KMS-11 (cell line): ENCODE data around the gene B4GALT2.

ENCODE experiments used
- H2AFZ ChIP-seq: fragments of 200-600 bp; sonication (generic); 2 replicates; pipeline ENCODE4 v1.6.1; 2016; ENCODE audit warnings: antibody characterized with exemption, mixed run types, low read depth
- H3K27ac ChIP-seq: fragments of 200-600 bp; sonication (generic); 2 replicates; pipeline ENCODE4 v1.6.1; 2016; ENCODE audit warnings: mild to moderate bottlenecking, mixed run types
- H3K27me3 ChIP-seq: fragments of 200-600 bp; sonication (generic); 2 replicates; pipeline ENCODE4 v1.6.1; 2017; ENCODE audit warnings: mild to moderate bottlenecking, low read depth, mixed run types, moderate library complexity; ENCODE audit not compliant: insufficient read depth
- H3K36me3 ChIP-seq: fragments of 200-600 bp; sonication (generic); 2 replicates; pipeline ENCODE4 v1.6.1; 2017; ENCODE audit warnings: mild to moderate bottlenecking, mixed run types; ENCODE audit not compliant: insufficient read depth
- H3K4me1 ChIP-seq: fragments of 200-600 bp; sonication (generic); 2 replicates; pipeline ENCODE4 v1.6.1; 2016; ENCODE audit warnings: mild to moderate bottlenecking, low read depth, mixed run types; ENCODE audit not compliant: poor library complexity, severe bottlenecking
- H3K4me2 ChIP-seq: fragments of 200-600 bp; sonication (generic); 2 replicates; pipeline ENCODE4 v1.7.0; 2016; ENCODE audit warnings: mild to moderate bottlenecking, mixed run types
- H3K4me3 ChIP-seq: fragments of 200-600 bp; sonication (generic); IDR thresholded peaks from 2 replicates; pipeline ENCODE4 v1.6.1; 2017; ENCODE audit warnings: low read depth, low read length, mixed read lengths; ENCODE audit not compliant: insufficient read depth
- H3K79me2 ChIP-seq: fragments of 200-600 bp; sonication (generic); 2 replicates; pipeline ENCODE4 v1.6.1; 2016; ENCODE audit warnings: low read depth, mixed run types; ENCODE audit not compliant: insufficient read depth
- H3K9ac ChIP-seq: fragments of 200-600 bp; sonication (generic); 2 replicates; pipeline ENCODE4 v1.6.1; 2016; ENCODE audit warnings: mild to moderate bottlenecking, mixed run types
- H4K20me1 ChIP-seq: fragments of 200-600 bp; sonication (generic); 2 replicates; pipeline ENCODE4 v1.6.1; 2016; ENCODE audit warnings: mild to moderate bottlenecking, mixed run types; ENCODE audit not compliant: insufficient read depth
- TF ChIP-seq, protein P1 (sequence below): fragments of 200-600 bp; sonication (generic); conservative IDR thresholded peaks from 2 replicates; pipeline ENCODE4 v1.6.1; 2017; ENCODE audit warnings: low read depth, mild to moderate bottlenecking, antibody characterized with exemption, low read length, moderate library complexity, mixed read lengths

Gene B4GALT2

DNA sequence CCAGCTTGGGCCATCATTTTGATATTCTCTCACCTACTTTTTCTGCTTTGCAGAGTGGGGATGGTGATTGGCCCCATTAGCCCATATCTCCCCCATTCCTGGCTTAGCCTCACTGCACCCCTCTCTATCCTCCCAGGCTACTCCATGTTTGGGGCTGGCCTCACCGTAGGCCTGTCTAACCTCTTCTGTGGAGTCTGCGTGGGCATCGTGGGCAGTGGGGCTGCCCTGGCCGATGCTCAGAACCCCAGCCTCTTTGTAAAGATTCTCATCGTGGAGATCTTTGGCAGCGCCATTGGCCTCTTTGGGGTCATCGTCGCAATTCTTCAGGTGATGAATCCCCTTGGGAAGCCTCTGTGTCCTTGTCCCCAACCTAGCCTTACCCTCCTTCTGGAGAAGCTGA lies 2.1 kb upstream of the B4GALT2 start:
- Histone ChIP-seq H3K4me3 (no peak overlapping the region), H3K4me2 (peak overlapping the region; percentile 97; the same call in 1 of the 2 replicates)

DNA sequence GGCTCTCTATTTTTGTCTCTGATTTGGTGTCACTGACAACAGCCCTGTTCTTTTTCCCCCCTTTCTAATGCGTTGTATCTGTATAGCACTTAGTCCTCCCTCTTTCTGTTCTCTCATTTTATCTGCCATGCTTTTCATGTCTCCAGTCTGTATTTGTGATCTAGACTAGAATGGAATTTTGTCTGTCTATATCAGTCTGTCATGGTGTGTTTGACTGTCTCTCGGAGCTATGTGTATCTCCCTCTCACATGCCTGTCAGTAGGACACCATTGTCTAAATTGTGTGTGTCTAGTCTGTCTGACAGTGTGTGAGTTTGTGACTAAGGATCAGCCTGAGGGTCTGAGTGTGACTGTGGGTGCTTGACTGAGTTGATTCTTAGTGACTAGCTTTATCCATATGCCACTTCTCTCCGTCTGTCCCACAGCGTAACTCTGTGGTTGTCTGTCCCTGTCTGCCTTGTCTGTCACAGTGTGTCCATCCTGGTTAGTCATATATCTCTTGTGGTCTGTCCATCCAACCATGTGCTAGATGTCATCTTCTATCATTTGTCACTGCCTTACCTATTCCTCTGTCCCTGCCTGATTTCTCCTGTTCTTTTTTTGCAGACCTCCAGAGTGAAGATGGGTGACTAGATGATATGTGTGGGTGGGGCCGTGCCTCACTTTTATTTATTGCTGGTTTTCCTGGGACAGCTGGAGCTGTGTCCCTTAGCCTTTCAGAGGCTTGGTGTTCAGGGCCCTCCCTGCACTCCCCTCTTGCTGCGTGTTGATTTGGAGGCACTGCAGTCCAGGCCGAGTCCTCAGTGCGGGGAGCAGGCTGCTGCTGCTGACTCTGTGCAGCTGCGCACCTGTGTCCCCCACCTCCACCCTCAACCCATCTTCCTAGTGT lies 1.4 kb upstream of the B4GALT2 start:
- Histone ChIP-seq H3K9ac (no peak overlapping the region), H4K20me1 (no peaks in the 10 kb centered on the region), H3K79me2 (peaks cover 44% of the 10 kb centered on the region), H3K27me3 (no peaks in the 10 kb centered on the region), H3K4me1 (peaks cover 43% of the 10 kb centered on the region), H3K27ac (no peak overlapping the region), H3K4me2 (peak overlapping the region; percentile 95; the same call in 1 of the 2 replicates), H3K36me3 (no peaks in the 10 kb centered on the region), H3K4me3 (no peak overlapping the region), H2AFZ (no peak overlapping the region)
- TF ChIP-seq, protein P1, sequence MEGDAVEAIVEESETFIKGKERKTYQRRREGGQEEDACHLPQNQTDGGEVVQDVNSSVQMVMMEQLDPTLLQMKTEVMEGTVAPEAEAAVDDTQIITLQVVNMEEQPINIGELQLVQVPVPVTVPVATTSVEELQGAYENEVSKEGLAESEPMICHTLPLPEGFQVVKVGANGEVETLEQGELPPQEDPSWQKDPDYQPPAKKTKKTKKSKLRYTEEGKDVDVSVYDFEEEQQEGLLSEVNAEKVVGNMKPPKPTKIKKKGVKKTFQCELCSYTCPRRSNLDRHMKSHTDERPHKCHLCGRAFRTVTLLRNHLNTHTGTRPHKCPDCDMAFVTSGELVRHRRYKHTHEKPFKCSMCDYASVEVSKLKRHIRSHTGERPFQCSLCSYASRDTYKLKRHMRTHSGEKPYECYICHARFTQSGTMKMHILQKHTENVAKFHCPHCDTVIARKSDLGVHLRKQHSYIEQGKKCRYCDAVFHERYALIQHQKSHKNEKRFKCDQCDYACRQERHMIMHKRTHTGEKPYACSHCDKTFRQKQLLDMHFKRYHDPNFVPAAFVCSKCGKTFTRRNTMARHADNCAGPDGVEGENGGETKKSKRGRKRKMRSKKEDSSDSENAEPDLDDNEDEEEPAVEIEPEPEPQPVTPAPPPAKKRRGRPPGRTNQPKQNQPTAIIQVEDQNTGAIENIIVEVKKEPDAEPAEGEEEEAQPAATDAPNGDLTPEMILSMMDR, result no peak

More for the DNA sequence above, 2.1 kb upstream of the B4GALT2 start:
- no peaks in the 10 kb centered on the region for H3K27me3 ChIP-seq
- no peaks in the 10 kb centered on the region for H4K20me1 ChIP-seq
- TF ChIP-seq, protein P1, result no peak
- peaks cover 44% of the 10 kb centered on the region for H3K79me2 ChIP-seq
- no peaks in the 10 kb centered on the region for H3K36me3 ChIP-seq
- no peak overlapping the region for H2AFZ ChIP-seq
- H3K4me1 ChIP-seq, result peaks cover 43% of the 10 kb centered on the region
- H3K27ac ChIP-seq, result no peak overlapping the region
- H3K9ac ChIP-seq, result no peak overlapping the region

DNA sequence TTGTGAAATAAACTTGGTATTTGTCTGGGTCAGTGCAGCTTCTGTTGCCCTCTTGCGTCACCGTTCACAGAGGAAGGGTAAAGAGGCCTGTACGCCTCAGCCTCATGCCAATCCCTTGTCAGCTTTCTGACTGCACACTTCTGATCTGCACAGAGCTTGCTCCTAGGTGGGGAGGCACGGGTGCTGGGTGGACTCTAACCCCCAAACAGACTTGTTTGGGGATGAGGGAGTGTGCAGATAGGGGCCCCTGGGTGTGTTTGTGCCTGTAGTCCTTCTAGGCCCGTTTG lies 803 bp upstream of the B4GALT2 start:
- peaks cover 44% of the 10 kb centered on the region for H3K79me2 ChIP-seq

DNA sequence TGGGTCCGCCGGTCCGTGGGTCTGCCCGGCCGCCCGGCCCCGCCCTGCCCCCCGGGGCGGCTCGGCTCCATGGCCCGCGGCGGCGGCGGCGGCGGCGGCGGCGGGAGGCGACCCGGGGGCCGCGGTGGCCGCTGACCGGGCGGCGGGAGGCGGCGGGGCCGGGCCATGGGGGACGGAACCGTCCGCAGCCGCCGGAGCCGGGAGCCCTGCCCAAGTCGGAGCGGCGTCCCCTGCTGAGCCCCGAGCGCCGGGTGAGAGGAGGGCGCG lies 184 bp downstream of the B4GALT2 start:
- TF ChIP-seq, protein P1, result no peak
- H3K4me1 ChIP-seq, result peaks cover 31% of the 10 kb centered on the region
- no peak overlapping the region for H3K4me3 ChIP-seq
- H3K36me3 ChIP-seq, result no peaks in the 10 kb centered on the region
- peak overlapping the region; percentile 22; the same call in 1 of the 2 replicates for H2AFZ ChIP-seq
- no peak overlapping the region for H3K4me2 ChIP-seq
- H3K27ac ChIP-seq, result peak overlapping the region; percentile 39
- no peaks in the 10 kb centered on the region for H4K20me1 ChIP-seq
- H3K79me2 ChIP-seq, result peaks cover 44% of the 10 kb centered on the region
- no peaks in the 10 kb centered on the region for H3K27me3 ChIP-seq
- H3K9ac ChIP-seq, result peak overlapping the region; percentile 79

More for the DNA sequence above, 803 bp upstream of the B4GALT2 start:
- TF ChIP-seq, protein P1, result no peak
- no peak overlapping the region for H3K27ac ChIP-seq
- H4K20me1 ChIP-seq, result no peaks in the 10 kb centered on the region
- no peaks in the 10 kb centered on the region for H3K36me3 ChIP-seq
- H3K9ac ChIP-seq, result peak overlapping the region; percentile 53; the same call in 1 of the 2 replicates
- H2AFZ ChIP-seq, result no peak overlapping the region
- H3K4me3 ChIP-seq, result no peak overlapping the region
- peaks cover 40% of the 10 kb centered on the region for H3K4me1 ChIP-seq
- peak overlapping the region; percentile 95 for H3K4me2 ChIP-seq
- no peaks in the 10 kb centered on the region for H3K27me3 ChIP-seq
